ENCODE results near the gene OXGR1. TPM values are rescaled to one million over a fixed set of nuclear protein-coding genes. Genes with fewer than 3 reads are reported as not detected.

Gene OXGR1
- total RNA-seq, 2 experiments from 2014 or later = not detected

DNA sequence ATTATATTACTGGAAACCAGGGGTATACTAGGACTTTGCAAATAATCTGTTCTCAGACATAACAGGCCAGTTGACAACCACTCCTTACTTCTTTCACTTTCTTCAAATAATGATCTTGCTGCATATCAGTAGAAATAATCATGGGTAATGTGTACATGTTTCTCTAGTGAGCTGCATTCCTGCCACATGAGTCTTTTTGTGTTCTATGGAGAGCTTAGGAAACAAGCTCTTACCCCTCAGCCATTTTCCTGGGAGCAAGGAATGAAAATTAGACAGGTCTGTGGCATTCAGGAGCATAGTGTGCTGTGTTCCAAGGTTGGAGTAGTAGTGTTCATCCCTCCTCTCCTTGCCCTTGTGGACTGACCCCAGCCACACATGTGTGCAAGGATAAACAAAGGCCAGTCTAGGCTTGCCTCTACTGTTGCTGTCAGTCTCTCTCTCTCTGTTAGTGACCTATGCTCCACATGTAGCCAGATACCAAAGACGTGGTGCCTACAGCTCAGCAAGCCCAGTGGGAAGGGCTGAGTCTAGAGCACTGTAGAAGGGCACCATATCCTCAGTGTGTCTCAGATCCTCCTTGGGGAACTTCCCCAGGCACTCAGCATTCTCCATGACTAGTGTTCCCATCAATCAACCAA lies 11.5 kb upstream of the OXGR1 start:
- ChIA-PET CTCF (ENCODE audit: unreplicated experiment) (no interaction called here), POLR2A (no interaction called here)
- BruUV-seq (replicated peaks) = no TSS peak
- TF ChIP-seq, protein P1, sequence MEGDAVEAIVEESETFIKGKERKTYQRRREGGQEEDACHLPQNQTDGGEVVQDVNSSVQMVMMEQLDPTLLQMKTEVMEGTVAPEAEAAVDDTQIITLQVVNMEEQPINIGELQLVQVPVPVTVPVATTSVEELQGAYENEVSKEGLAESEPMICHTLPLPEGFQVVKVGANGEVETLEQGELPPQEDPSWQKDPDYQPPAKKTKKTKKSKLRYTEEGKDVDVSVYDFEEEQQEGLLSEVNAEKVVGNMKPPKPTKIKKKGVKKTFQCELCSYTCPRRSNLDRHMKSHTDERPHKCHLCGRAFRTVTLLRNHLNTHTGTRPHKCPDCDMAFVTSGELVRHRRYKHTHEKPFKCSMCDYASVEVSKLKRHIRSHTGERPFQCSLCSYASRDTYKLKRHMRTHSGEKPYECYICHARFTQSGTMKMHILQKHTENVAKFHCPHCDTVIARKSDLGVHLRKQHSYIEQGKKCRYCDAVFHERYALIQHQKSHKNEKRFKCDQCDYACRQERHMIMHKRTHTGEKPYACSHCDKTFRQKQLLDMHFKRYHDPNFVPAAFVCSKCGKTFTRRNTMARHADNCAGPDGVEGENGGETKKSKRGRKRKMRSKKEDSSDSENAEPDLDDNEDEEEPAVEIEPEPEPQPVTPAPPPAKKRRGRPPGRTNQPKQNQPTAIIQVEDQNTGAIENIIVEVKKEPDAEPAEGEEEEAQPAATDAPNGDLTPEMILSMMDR (conservative IDR thresholded peaks at IDR 0.05; ENCODE audit: low read length) = no peak
- no peak for TF ChIP-seq EZH2phosphoT487 (IDR thresholded peaks at IDR 0.05; ENCODE audit: borderline replicate concordance, low read depth, low read length)
- Histone ChIP-seq H3K4me3 (ENCODE audit: low read depth, low read length, poor library complexity, severe bottlenecking) (no peak overlapping the region), H3K36me3 (ENCODE audit: insufficient read depth, low read length) (no peaks in the 10 kb centered on the region), H3K9me3 (ENCODE audit: low read length) (no peaks in the 10 kb centered on the region), H3K9me2 (ENCODE audit: insufficient read depth, low read length) (no peaks in the 10 kb centered on the region), H3K4me1 (ENCODE audit: insufficient read depth, low read length, poor library complexity, severe bottlenecking) (peaks cover 19% of the 10 kb centered on the region), H3K79me2 (ENCODE audit: insufficient read depth, low read depth, low read length) (no peaks in the 10 kb centered on the region), H2AFZ (ENCODE audit: low read length) (no peak overlapping the region), H4K20me1 (ENCODE audit: insufficient read depth, low read length) (no peaks in the 10 kb centered on the region), H3K4me2 (ENCODE audit: low read length) (no peak overlapping the region), H3K27ac (ENCODE audit: low read depth, low read length, poor library complexity, severe bottlenecking) (no peak overlapping the region)
- intact Hi-C loops (cut with micrococcal nuclease; ENCODE audit: unreplicated experiment) = no loop called here
- no peak for DNase-seq (ENCODE audit: low spot score)

DNA sequence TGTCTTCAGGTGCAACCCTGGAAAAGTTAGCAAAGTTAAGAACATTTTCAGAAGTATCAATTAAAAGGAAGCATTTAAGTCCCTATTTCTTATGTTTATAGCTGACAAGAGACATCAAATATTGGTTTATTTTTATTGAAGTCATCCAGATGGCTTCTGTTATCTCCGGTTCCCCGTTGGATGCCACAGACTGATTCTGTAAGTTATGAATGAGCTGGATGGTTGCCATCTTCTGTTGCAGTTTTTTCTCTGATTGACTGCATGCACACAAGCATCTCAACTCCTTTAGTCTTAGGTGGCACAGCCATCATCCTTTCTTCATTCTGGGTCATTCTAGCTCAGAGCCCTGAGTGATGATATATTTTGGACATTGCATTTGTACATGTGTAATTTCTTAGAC lies 10.6 kb upstream of the OXGR1 start:
- H3K4me2 ChIP-seq (ENCODE audit: low read length) = no peak overlapping the region
- ChIA-PET CTCF (ENCODE audit: unreplicated experiment) (no interaction called here), POLR2A (no interaction called here)
- no peaks in the 10 kb centered on the region for H3K79me2 ChIP-seq (ENCODE audit: insufficient read depth, low read depth, low read length)
- no peaks in the 10 kb centered on the region for H3K36me3 ChIP-seq (ENCODE audit: insufficient read depth, low read length)
- H3K4me1 ChIP-seq (ENCODE audit: insufficient read depth, low read length, poor library complexity, severe bottlenecking) = peaks cover 27% of the 10 kb centered on the region
- BruUV-seq (replicated peaks) = no TSS peak
- no peaks in the 10 kb centered on the region for H4K20me1 ChIP-seq (ENCODE audit: insufficient read depth, low read length)
- TF ChIP-seq, protein P1 (conservative IDR thresholded peaks at IDR 0.05; ENCODE audit: low read length) = no peak
- TF ChIP-seq EZH2phosphoT487 (IDR thresholded peaks at IDR 0.05; ENCODE audit: borderline replicate concordance, low read depth, low read length) = no peak
- intact Hi-C loops (cut with micrococcal nuclease; ENCODE audit: unreplicated experiment) = no loop called here
- H3K27ac ChIP-seq (ENCODE audit: low read depth, low read length, poor library complexity, severe bottlenecking) = no peak overlapping the region
- DNase-seq (ENCODE audit: low spot score) = no peak
- H3K9me3 ChIP-seq (ENCODE audit: low read length) = no peaks in the 10 kb centered on the region
- no peaks in the 10 kb centered on the region for H3K9me2 ChIP-seq (ENCODE audit: insufficient read depth, low read length)
- no peak overlapping the region for H2AFZ ChIP-seq (ENCODE audit: low read length)
- no peak overlapping the region for H3K4me3 ChIP-seq (ENCODE audit: low read depth, low read length, poor library complexity, severe bottlenecking)

DNA sequence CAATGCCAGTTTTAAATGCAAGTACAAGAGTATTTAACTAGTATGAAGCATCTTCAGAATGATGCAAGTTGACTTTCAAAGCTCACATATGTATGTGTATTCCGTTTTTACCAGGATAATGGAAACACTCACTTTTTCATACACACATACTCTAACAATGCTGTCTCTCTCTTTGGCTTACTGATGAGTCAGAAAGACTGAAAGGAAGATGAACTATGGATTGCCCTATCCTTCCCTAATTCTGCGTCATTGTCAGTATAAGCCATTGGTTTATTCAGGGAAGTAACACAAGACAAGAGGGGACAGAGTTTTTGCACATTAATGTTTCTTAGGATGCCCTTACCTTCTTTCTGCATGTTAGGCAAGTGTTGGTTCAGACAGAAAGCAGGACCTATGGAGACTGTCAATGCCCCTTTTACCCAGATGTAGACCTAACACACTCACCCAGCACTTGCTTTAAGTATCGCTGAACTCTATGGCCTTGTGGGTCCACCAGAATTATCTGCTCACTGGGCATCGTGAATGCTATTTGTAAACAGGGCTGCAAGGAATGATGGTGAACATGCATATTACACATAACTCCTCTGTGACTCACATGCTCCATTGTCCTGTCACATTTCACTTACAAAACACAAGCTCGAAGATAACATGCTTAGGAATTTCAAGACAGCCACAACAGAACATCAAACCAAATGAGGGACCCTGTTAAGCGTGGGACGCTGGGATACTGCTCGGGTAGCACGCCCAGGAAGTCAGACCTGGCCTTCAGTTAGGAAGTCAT lies 10.0 kb upstream of the OXGR1 start:
- Histone ChIP-seq H3K9me2 (ENCODE audit: insufficient read depth, low read length) (no peaks in the 10 kb centered on the region), H2AFZ (ENCODE audit: low read length) (no peak overlapping the region), H3K4me1 (ENCODE audit: insufficient read depth, low read length, poor library complexity, severe bottlenecking) (peaks cover 27% of the 10 kb centered on the region), H4K20me1 (ENCODE audit: insufficient read depth, low read length) (no peaks in the 10 kb centered on the region), H3K79me2 (ENCODE audit: insufficient read depth, low read depth, low read length) (no peaks in the 10 kb centered on the region), H3K4me2 (ENCODE audit: low read length) (no peak overlapping the region), H3K27ac (ENCODE audit: low read depth, low read length, poor library complexity, severe bottlenecking) (no peak overlapping the region), H3K4me3 (ENCODE audit: low read depth, low read length, poor library complexity, severe bottlenecking) (no peak overlapping the region), H3K36me3 (ENCODE audit: insufficient read depth, low read length) (no peaks in the 10 kb centered on the region), H3K9me3 (ENCODE audit: low read length) (no peaks in the 10 kb centered on the region)
- POLR2A ChIA-PET = interaction anchor here (1.8 kb wide), 1 partner anchor 10 kb away, joined by 10 read pairs; no protein-coding TSS in a partner anchor
- TF ChIP-seq, protein P1 (conservative IDR thresholded peaks at IDR 0.05; ENCODE audit: low read length) = no peak
- DNase-seq (ENCODE audit: low spot score) = no peak
- no TSS peak for BruUV-seq (replicated peaks)
- CTCF ChIA-PET (ENCODE audit: unreplicated experiment) = no interaction called here
- intact Hi-C loops (cut with micrococcal nuclease; ENCODE audit: unreplicated experiment) = no loop called here

Data from OCI-LY7 (cell line).